Activated CD4-positive, alpha-beta T cell treated with anti-CD3 and anti-CD28 coated beads for 24 hours (primary cell): Measurements from ENCODE around the gene CIAPIN1.
"Not testable (repeated sequence)": the region's sequence is repeated elsewhere in the genome, so short reads cannot be mapped to it uniquely, and the experiment has no call there.

ENCODE experiments used
- DNase-seq, 2 donors: peaks; one replicate each; pipeline ENCODE4 v3.0.0-alpha.2; 2020; ENCODE audit warnings: low read depth in 2 of 2

CIAPIN1 gene

DNA sequence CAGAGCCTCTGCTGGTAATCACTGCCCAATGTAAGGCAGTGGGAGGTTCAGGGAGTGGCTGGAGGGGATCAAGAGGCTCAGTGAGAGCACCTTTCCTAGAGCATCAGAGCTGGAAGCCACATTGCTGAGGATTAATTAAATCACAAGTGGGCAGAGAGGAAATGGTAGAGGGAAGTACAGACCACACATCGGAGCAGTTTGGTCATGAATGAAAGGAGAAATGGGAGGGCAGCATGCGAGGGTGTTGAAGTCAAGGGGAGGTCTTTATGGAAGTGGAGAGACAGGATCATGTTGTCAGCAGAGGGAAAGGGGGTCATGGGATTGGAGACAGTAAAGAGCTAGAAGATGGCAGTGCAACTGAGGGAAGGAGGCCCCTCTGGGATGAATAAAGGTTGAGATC, 40.3 kb downstream of the CIAPIN1 start:
- no peak for DNase-seq

DNA sequence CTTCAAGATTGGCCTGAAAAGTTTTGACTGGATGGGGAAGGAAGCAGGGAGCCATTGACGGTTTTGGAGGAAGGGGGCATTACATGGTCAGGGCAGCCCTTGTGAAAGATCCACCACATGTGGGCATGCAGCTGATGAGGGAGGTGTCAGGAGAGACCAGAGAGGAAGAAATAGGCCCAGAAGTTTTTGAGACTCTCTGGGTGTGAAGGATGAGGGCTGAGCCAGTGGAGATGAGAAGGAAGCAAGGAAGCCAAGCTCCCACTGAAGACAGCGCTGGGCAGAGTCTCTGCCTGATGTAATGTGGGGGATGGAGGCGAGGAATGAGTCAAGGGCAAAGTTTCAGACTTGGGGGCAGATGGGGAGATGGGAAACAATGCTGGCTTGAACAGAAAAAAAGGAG, 42.1 kb downstream of the CIAPIN1 start:
- no peak for DNase-seq

DNA sequence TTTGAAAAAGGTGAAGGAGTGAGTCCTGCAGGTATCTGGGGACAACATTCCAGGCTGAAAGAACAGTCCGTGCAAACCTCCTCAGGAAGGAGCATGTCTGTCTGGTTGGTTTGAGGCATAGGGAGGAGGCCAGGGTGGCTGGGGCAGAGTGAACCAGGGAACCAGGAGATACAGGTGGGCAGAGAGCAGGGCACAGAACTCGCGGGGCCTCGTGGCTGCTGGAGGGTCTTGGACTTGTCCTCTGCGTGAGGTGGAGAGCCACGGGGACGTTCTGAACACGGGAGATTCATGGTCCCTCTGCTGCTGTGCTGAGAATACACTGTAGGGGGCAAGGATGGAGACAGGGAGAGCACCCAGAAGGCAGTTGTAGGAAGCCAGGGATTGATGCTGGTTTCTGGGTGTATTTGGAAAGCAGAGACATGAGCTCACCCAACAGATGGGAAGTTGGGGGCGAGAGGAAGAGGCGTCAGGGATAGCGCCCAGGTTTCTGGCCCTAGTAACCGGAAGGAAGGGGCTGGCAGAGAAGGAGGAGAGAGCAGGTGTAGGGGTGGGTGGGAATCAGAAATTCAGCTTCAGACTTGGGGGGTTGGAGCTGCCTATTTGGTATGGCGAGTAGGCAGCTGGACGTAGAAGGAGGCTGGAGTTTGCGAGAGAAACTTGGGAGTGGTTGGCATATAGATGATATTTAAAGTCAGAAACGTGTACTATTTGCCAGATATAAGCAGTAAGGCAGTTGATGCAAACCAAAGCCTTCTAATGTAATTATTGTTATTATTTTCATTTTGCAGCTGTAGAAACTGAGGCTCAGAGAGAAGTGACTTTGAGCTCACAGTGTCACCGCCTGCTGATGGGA, 43.0 kb downstream of the CIAPIN1 start, which contains the start of gene CCL17:
Gene CCL17 (plus strand): TSS at position 803 of the 853 bp plus-strand sequence. CDS start 9,166 bp downstream, outside the sequence.
- DNase-seq, result no peak

DNA sequence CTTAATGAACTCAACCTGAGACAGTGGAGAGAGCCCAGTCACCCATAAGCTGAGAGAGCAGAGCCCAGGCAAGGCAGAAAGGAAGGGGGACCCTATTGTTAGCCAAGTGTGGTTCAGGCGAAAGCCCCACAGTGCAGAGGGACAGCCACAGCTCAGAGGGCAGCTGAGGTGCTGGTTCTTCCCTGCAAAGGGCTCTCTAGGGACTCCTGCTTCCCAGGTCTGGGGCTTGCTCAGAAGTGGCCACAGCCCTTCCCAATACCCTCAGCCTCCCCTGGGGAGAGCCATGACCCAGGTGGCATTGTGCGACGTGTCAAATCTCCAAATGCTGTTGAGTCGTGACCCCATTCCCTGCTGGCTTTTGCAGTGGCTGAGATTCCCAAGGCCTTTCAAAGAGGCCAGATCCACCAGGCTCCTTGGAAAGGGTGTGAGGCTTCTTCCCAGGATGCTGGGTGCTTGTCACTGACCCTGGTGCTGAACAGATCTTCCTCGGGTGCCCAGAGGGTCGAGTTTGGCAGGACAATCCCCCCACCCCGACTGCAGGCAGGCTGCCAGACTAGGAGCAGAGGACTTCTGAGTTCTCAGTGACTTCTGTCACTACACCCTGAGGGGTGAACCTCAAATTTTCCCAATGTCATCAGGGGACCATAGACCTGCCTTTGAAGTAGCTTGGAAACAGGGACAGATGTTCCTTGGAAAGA, 45.1 kb downstream of the CIAPIN1 start:
- DNase-seq, result no peak

DNA sequence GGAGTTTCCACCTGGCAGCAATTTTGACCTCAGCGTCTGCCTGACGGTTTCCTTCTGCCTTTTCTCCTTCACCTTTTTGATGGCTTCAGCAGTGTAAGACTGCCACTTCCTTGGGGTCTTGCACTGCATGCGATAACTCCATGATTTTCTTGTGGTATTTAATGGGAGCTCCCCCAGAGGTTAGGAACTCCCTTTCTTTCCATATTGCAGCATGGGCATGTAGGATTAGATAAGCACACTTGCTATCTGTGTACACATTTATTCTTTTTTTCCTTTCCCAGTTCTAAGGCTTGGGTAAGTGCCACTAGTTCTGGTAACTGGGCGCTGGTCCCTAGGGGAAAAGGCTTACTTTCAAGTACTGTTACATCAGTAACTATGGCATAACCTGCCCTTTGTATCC, 49.7 kb downstream of the CIAPIN1 start:
- DNase-seq, result not testable (repeated sequence)

DNA sequence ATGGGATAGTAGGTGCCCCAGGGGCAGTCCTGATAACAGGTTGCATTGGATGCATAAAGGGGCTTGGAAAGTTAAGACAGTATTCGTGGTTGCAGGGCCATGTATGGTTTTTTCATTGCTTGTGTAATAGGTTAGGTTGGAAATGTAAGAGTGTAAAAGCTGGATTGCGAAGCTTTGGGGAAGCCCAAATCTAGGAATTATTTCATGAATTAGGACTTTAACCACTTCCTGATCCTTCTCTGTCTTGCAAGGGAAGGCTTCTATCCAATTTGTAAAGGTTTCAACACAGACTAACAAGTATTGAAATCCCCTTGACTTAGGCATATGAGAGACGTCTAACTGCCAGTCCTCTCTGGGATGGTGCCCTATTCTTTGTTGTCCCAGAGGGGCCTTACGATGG, 50.4 kb downstream of the CIAPIN1 start:
- DNase-seq, result no peak

DNA sequence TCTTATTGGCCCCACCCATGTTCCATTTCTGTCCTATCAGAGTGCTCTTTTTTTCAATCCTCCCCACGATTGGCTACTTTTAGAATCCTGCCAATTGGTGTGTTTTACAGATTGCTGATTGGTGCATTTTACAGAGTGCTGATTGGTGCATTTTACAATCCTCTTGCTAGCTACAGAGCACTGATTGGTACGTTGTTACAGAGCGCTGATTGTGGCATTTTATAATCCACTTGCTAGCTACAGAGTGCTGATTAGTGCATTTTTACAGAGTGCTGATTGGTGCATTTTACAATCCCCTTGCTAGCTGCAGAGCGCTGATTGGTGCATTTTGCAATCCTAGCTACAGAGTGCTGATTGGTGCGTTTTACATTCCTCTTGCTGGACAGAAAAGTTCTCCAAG, 52.2 kb downstream of the CIAPIN1 start:
- no peak for DNase-seq

DNA sequence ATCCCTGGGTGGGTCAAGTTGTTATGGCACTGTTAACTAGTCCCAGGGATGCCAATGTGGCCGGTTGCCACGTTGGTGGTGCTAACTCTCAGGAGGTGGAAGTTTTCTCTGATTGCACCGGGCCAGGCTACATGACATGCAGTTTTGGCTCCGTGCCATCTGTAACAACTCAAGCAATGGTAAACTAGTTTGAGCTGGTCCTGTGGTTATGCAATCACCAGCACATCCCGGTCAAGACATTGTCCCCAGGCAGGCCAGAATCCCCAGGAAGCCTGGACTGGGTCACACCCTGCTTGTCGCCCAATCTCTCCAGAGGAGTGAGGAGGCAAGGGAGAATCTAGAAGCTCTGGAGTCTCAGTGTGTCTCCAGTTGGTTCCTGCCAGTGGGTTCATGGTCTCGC, 52.7 kb downstream of the CIAPIN1 start:
- no peak for DNase-seq

DNA sequence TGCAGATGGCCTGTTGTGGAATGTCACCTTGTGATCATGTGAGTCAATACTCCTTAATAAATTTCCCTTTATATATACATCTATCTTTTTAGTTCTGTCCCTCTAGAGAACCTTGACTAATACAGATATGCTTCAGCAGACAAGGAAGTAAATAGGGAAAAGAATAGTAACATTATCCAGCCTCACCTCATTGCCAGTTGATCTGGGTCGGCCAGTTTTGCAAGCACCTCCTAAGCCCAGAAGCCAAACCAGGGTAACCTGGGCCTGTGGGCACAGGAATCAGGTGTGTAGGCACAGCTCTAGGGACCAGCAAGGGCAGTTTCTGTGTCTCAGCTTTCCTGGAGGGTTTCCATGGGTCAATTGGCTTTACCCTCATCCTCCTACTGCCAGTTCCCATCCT, 54.5 kb downstream of the CIAPIN1 start:
- DNase-seq, result no peak

DNA sequence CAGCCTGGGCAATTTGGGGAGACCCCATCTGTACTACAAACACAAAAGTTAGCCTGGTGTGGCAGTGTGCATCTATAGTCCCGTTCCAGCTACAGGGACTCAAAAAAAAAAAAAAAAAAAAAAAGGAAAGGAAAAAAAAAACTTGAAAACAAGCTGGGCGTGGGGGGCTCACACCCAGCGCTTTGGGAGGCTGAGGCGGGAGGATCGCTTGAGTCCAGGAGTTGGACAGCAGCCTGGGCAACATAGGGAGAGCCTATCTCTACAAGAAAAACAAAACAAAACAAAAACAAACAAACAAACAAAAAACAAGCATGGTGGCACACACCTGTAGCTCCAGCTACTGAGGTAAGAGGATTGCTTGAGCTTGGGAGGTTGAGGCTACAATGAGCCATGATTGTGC, 55.5 kb downstream of the CIAPIN1 start:
- no peak for DNase-seq

DNA sequence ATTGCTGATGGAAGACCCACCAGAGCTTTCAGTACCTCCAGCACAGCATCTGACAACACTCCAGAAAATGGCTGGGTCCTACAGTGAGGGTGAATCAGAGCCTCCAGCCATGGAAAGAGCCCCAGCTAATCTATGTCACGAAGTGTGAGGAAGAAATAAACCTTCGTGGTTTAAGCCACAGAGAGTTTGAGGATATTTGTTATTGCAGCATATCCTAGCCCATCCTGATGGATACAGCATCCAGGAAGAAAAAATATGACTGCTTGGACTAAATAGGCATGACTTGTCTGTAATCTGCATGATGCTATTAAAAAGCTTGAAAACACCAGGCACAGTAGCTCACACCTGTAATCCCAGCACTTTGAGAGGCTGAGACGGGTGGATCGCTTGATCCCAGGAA, 55.9 kb downstream of the CIAPIN1 start:
- DNase-seq, result no peak

DNA sequence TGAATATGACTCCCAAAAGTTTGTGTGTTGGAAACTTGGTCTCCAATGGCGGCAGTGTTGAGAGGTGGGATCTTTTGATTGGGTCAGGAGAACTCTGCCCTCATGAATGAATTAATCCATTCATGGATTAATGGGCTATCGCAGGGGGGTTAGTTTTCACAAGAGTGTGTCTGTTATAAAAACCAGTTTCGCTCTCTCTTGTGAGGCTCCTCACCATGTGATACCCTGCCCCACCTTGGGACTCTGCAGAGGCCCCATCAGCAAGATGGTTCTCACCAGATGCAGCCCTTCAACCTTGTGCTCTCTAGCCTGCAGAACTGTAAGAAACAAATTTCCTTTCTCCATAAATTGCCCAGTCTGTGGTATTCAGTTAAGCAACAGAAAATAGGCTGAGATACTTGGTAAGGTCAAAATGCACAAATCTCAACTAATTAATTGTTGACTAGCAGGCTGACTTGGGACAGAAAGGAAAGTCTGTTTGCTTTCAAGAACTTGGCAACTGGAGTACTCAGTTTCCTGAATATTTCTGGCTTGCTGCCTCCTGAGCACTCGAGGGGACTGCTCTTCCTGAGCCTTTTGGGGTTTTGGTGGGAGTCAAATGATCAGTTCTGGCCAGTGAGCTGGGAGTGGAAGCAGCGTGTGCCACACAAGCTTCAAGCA, 56.4 kb downstream of the CIAPIN1 start:
- DNase-seq, result no peak

DNA sequence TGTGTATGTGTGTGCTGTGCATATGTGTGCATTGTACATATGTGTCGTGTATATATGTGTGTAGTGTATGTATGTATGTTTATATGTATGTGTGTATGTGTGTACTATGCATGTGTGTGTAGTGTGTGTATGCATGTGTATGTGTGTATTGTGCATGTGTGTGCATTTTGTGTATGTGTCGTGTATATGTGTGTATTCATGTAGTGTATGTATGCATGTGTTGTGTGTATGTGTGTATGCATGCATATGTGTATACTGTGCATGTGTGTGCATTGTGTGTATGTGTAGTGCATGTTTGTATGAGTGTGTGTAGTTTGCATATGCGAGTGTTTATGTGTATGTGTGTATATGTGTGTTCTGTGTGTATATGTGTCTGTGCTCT, 58.1 kb downstream of the CIAPIN1 start:
- DNase-seq, result no peak

DNA sequence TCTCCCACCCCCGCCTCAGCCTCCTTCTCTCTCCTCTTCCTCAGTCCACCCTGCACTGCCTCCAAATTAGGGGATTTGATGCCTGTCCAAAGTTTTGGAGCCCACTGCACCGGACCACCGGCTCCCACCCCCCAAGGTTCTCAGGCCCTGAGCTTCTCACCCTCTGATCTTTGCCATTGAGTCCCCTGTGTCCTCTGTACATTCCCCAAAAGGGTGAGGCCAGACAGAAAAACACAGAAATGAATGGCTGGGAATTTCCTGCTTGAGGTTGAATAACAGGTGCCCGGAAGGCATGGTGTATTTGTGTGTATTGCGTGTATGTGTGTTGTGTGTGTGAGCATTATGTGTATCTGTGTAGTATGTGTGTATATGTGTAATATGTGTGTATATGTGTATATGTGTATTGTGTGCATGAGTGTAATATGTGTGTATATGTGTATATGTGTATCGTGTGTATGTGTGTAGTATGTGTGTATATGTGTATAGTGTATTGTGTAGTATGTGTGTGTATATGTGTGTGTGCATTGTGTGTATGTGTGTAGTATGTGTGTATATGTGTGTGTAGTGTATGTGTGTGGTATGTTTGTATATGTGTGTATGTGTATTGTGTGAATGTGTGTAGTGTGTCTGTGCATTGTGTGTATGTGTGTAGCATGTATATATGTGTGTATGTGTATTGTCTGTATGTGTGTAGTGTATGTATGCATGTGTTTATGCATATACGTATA, 58.7 kb downstream of the CIAPIN1 start:
- DNase-seq, result no peak

DNA sequence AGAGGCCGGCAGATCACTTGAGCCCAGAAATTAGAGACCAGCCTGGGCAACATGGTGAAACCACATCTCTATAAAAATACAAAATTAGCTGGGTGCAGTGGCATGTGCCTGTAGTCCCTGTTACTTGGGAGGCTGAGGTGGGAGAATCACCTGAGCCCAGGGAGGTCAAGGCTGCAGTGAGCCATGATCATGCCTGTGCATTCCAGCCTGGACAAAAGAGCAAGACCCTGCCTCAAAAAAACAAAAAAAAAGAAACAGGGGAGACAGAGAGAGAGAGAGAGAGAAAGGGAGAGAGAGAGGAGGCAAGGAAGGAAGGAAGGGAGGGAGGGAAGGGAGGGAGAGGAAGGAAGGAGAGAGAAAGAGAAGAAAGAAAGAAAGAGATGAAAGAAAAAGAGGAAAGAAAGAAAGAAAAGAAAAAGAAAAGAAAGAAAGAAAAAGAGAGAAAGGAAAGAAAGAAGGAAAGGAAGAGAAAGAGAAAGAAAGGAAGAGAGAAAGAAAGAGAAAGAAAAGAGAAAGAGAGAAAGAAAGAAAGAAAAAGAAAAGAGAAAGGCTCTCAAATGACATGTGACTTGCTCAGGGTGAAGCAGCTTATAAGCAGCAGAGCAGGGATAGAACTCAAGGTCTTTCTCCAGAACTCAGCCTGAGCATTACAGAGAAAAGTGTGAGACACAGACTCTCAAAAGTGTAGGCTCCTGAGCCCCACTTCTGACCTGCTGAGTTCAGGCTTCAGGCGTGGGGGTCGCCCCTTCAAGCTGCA, 59.4 kb downstream of the CIAPIN1 start:
- no peak for DNase-seq

DNA sequence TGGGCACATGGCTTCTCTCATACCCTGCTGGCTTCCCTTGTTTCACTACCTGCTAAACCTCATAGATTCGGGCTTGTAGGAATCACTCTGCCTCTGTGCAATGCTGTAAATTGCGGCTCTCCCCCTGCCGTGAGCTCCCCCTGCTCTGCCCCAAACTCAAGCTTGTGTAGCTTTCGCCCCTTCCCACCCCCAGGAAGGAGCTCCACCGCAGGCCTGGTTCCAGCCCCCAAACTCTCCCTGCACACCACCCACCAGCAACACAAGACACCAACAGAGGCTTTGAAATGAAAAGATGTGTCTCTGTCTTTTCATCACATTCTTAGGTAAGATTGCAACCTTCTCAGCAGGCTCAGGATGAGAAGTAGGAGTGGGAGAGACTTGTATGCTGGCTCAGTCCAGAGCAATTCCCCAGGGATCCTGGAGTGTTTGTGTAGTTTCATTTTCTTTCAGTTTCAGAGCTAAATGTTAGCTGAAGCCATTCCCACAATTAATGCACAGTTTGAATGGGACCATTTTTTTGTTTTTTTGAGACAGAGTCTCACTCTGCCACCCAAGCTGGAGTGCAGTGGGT, 60.7 kb downstream of the CIAPIN1 start:
- no peak for DNase-seq

DNA sequence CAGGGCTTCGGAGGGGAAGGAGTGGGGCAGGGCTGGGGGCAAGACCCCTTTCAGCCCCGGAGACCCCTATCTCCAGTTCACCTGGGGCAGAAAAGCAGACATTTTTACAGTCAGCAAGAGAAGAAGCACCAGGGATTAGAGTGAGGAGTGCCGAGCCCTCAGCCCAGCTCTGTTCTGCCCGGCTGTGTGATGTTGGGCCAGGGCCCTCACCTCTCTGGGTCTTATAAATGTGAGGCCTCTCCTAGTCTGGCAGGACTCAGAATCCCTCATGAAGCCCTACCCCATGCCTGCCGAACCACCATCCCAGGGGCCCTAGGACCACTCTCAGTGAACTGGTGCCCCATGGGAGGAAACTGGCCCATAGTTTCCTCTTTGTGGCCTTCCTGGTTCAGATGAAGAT, 62.1 kb downstream of the CIAPIN1 start:
- DNase-seq, result no peak

DNA sequence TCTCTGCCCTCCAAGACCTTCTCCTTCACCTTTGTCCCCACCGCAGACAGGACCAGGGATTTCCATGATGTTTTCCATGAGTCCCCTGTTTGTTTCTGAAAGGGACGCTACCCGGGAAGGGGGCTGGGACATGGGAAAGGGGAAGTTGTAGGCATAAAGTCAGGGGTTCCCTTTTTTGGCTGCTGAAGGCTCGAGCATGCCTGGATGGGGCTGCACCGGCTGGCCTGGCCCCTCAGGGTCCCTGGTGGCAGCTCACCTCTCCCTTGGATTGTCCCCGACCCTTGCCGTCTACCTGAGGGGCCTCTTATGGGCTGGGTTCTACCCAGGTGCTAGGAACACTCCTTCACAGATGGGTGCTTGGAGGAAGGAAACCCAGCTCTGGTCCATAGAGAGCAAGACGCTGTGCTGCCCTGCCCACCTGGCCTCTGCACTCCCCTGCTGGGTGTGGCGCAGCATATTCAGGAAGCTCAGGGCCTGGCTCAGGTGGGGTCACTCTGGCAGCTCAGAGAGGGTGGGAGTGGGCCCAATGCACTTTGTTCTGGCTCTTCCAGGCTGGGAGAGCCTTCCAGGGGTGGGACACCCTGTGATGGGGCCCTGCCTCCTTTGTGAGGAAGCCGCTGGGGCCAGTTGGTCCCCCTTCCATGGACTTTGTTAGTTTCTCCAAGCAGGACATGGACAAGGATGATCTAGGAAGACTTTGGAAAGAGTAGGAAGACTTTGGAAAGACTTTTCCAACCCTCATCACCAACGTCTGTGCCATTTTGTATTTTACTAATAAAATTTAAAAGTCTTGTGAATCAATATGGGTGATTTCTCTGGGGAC, 62.7 kb downstream of the CIAPIN1 start:
- DNase-seq, result no peak

DNA sequence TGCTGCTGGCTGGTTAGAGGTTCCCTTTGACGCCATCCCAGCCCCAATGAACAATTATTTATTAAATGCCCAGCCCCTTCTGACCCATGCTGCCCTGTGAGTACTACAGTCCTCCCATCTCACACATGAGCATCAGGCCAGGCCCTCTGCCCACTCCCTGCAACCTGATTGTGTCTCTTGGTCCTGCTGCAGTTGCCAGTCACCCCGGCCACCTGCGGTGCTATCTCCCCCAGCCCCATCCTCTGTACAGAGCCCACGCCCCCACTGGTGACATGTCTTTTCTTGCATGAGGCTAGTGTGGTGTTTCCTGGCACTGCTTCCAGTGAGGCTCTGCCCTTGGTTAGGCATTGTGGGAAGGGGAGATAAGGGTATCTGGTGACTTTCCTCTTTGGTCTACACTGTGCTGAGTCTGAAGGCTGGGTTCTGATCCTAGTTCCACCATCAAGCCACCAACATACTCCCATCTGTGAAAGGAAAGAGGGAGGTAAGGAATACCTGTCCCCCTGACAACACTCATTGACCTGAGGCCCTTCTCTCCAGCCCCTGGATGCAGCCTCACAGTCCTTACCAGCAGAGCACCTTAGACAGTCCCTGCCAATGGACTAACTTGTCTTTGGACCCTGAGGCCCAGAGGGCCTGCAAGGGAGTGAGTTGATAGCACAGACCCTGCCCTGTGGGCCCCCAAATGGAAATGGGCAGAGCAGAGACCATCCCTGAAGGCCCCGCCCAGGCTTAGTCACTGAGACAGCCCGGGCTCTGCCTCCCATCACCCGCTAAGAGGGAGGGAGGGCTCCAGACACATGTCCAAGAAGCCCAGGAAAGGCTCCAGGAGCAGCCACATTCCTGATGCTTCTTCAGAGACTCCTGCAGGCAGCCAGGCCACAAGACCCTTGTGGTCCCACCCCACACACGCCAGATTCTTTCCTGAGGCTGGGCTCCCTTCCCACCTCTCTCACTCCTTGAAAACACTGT, 63.6 kb downstream of the CIAPIN1 start:
- DNase-seq, result no peak
